ENCODE data around the gene CTSG.
"Not testable (repeated sequence)": the region's sequence is repeated elsewhere in the genome, so short reads cannot be mapped to it uniquely, and the experiment has no call there.

CTSG gene

DNA sequence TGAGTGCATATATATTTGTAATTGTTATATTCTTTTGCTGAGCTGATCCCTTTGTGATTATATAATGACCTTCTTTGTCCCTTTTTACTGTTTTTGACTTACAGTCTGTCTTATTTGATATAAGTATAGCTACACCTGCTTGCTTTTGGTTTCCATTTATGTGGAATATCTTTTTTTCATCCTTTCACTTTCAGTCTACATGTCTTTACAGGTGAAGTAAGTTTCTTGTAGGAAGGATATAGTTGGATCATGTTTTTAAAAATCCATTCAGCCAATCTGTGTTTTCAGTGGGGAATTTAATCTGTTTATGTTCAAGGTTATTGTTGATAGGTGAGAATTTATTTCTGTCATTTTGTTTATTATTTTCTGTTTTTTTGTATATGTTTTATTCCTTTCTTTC is 21.4 kb upstream of the CTSG start:
- H2AFZ ChIP-seq (ENCODE audit: low read length): no peak overlapping the region
- no peak overlapping the region for H3K27ac ChIP-seq (ENCODE audit: low read depth, low read length, poor library complexity, severe bottlenecking)
- H3K9me3 ChIP-seq (ENCODE audit: low read length): no peaks in the 10 kb centered on the region
- no peaks in the 10 kb centered on the region for H3F3A ChIP-seq (ENCODE audit: insufficient read depth, low read length)
- no peaks in the 10 kb centered on the region for H3K36me3 ChIP-seq (ENCODE audit: insufficient read depth, low read length)
- H3K4me2 ChIP-seq (ENCODE audit: low read length): no peak overlapping the region
- no peaks in the 10 kb centered on the region for H3K79me2 ChIP-seq (ENCODE audit: insufficient read depth, low read length)
- H3K27me3 ChIP-seq (ENCODE audit: insufficient read depth, low read length): no peaks in the 10 kb centered on the region
- TF ChIP-seq EZH2 (IDR thresholded peaks at IDR 0.05; ENCODE audit: borderline replicate concordance, low read length) (no peak), CTCF (IDR thresholded peaks at IDR 0.05; ENCODE audit: low read length) (no peak)
- no peaks in the 10 kb centered on the region for H4K20me1 ChIP-seq (ENCODE audit: insufficient read depth, low read length)
- no peak overlapping the region for H3K4me3 ChIP-seq (ENCODE audit: low read depth, low read length, poor library complexity, severe bottlenecking)
- no peaks in the 10 kb centered on the region for H3K9me2 ChIP-seq (ENCODE audit: low read depth, low read length)
- H3K4me1 ChIP-seq (ENCODE audit: insufficient read depth, low read length, severe bottlenecking): no peaks in the 10 kb centered on the region
- H3K9ac ChIP-seq (ENCODE audit: low read length): no peak overlapping the region

DNA sequence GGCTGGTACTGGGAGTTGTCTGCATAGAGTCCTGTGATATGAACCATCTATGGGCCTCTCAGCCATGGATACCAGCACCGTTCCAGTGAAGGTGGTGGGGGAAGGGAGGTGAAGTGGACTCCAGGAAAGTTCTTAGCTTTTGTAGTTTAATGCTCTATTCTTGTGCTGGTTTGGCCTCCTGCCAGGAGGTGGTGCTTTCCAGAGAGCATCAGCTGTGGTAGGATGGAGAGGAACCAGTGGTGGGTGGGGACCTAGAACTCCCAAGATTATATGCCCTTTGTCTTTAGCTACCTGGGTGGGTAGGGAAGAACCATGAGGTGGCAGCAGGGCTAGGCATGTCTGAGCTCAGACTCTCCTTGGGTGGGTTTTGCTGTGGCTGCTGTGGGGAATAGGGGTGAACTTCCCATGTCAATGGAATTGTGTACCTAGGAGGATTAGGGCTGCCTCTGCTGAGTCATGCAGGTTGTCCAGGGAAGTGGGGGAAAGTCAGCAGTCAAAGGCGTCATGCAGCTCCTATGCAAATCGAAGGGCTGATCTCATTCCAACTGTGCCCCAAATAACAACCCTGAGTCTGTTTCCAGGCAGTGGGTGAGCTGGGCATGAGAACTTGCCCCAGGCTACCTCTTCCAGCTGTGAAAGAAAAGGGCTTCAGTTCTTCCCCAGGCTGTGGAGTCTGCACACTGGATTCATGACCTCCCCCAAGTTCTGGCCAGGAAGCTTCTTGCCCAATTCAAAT is 19.2 kb upstream of the CTSG start:
- Histone ChIP-seq H4K20me1 (ENCODE audit: insufficient read depth, low read length) (no peaks in the 10 kb centered on the region), H3K27ac (ENCODE audit: low read depth, low read length, poor library complexity, severe bottlenecking) (no peak overlapping the region), H3K9me2 (ENCODE audit: low read depth, low read length) (no peaks in the 10 kb centered on the region), H3K36me3 (ENCODE audit: insufficient read depth, low read length) (no peaks in the 10 kb centered on the region), H3K4me1 (ENCODE audit: insufficient read depth, low read length, severe bottlenecking) (no peaks in the 10 kb centered on the region), H3F3A (ENCODE audit: insufficient read depth, low read length) (no peaks in the 10 kb centered on the region), H3K4me3 (ENCODE audit: low read depth, low read length, poor library complexity, severe bottlenecking) (no peak overlapping the region), H3K4me2 (ENCODE audit: low read length) (no peak overlapping the region), H3K27me3 (ENCODE audit: insufficient read depth, low read length) (no peaks in the 10 kb centered on the region), H3K79me2 (ENCODE audit: insufficient read depth, low read length) (no peaks in the 10 kb centered on the region), H3K9ac (ENCODE audit: low read length) (no peak overlapping the region), H3K9me3 (ENCODE audit: low read length) (no peaks in the 10 kb centered on the region), H2AFZ (ENCODE audit: low read length) (no peak overlapping the region)
- TF ChIP-seq EZH2 (IDR thresholded peaks at IDR 0.05; ENCODE audit: borderline replicate concordance, low read length) (no peak), CTCF (IDR thresholded peaks at IDR 0.05; ENCODE audit: low read length) (no peak)

- not testable (repeated sequence) for H3K9ac ChIP-seq (ENCODE audit: low read length); H3K27ac ChIP-seq (ENCODE audit: low read depth, low read length, poor library complexity, severe bottlenecking); H3F3A ChIP-seq (ENCODE audit: insufficient read depth, low read length); H3K79me2 ChIP-seq (ENCODE audit: insufficient read depth, low read length); H3K4me1 ChIP-seq (ENCODE audit: insufficient read depth, low read length, severe bottlenecking); H3K27me3 ChIP-seq (ENCODE audit: insufficient read depth, low read length); H3K36me3 ChIP-seq (ENCODE audit: insufficient read depth, low read length); H3K9me2 ChIP-seq (ENCODE audit: low read depth, low read length); H2AFZ ChIP-seq (ENCODE audit: low read length); H3K9me3 ChIP-seq (ENCODE audit: low read length); H3K4me3 ChIP-seq (ENCODE audit: low read depth, low read length, poor library complexity, severe bottlenecking); H4K20me1 ChIP-seq (ENCODE audit: insufficient read depth, low read length); H3K4me2 ChIP-seq (ENCODE audit: low read length)
Measured at GRCh38 chr14:24591004-24591403, 15.0 kb upstream of the CTSG start.

- not testable (repeated sequence) for H3K9me2 ChIP-seq (ENCODE audit: low read depth, low read length); H3K4me3 ChIP-seq (ENCODE audit: low read depth, low read length, poor library complexity, severe bottlenecking); H3K4me1 ChIP-seq (ENCODE audit: insufficient read depth, low read length, severe bottlenecking); H4K20me1 ChIP-seq (ENCODE audit: insufficient read depth, low read length); H3K27me3 ChIP-seq (ENCODE audit: insufficient read depth, low read length); H3K9ac ChIP-seq (ENCODE audit: low read length); H3K4me2 ChIP-seq (ENCODE audit: low read length); H3K79me2 ChIP-seq (ENCODE audit: insufficient read depth, low read length); H3K9me3 ChIP-seq (ENCODE audit: low read length); H2AFZ ChIP-seq (ENCODE audit: low read length); H3K36me3 ChIP-seq (ENCODE audit: insufficient read depth, low read length); H3F3A ChIP-seq (ENCODE audit: insufficient read depth, low read length); H3K27ac ChIP-seq (ENCODE audit: low read depth, low read length, poor library complexity, severe bottlenecking)
Measured at GRCh38 chr14:24584402-24584801, 8.4 kb upstream of the CTSG start.

Measured in OCI-LY1 (cell line).